Stimulated activated CD4-positive, alpha-beta T cell treated with anti-CD3 and anti-CD28 coated beads, TNF-alpha, amount 100 ng/mL, for 48 hours (primary cell): ENCODE results near the gene C6orf141.

Source experiments
- DNase-seq, 3 donors: peaks; one replicate each; pipeline ENCODE4 v3.0.0-alpha.2; 2020; ENCODE audit warnings: low read depth in 3 of 3

C6orf141 gene

DNA sequence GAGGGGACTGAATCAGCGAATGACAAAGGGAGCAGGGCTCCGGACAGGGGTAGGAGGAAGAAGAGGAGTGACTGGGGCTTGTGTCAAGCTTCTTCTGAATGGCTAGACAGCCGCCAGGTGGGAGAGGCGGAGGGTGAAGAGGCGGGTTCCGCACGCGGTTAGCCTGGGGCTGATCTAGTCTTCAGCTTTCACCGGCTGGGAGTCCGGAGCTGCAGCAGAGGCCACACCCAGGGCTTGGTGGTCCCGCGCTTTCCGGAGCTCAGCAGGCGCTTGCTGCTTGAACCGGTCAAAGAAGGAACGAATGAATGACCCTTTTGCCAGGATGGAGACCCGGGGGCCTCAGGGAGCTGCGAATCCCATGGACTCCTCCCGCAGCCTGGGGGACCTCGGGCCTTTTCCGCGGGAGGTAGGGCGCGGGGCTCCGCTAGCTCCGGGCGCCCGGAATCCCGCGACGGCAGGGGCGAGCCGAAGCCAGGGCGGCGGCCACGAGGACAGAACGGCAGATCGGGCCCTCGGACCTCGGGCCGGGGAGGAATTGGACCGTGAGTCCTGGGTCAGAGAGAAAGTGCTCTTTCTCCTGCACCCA lies at the start of gene C6orf141:
Gene C6orf141, plus strand, starts transcription at position 177 of the 586 bp plus-strand sequence. Its CDS starts 125 bp downstream, at position 302.
- peak in 1 of 3 donors; percentile 16 for DNase-seq

DNA sequence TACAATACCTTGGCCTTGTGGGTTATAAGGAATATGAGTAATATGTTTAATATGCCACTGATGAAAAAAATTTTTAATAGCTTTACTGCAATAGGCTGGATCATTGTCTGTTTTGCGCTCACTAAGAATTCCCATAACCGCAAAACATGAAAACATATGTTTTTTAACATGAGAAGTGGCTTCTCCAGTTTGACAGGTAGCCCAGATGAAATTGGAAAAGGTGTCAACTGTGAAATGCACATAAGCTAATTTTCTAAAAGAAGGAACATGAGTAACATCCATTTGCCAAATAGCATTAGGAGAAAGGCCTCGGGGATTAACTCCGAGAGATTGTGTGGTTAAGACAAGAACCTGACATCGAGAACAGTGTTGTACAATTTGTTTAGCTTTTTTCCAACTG lies 45.8 kb upstream of the C6orf141 start:
- no peak for DNase-seq

DNA sequence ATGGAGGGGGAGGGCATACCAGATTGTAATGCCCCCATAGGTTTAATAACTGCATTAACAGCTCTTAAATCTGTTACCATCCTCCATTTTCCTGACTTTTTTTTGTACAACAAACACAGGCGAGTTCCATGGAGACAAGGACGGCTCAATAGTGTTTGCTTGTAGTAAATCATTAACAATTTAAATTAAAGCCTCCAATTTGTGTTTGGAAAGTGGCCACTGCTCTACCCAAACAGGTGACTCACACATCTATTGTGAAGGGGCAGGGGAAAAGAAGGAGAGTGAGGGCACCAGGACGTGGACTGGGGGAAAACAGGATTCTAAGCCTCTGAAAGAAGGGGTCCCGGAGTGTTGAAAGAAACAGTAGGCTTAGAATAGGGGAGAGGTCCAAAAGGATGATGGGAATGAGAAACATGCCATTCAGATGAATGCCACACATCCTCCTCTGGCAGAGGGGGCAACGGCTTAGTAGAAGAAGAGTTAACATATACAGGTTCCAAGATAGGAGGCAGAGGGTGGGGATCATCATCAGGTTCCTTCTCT lies 43.8 kb upstream of the C6orf141 start:
- no peak for DNase-seq

- DNase-seq, result no peak
Measured at GRCh38 chr6:49509342-49509741, 41.1 kb upstream of the C6orf141 start.

DNA sequence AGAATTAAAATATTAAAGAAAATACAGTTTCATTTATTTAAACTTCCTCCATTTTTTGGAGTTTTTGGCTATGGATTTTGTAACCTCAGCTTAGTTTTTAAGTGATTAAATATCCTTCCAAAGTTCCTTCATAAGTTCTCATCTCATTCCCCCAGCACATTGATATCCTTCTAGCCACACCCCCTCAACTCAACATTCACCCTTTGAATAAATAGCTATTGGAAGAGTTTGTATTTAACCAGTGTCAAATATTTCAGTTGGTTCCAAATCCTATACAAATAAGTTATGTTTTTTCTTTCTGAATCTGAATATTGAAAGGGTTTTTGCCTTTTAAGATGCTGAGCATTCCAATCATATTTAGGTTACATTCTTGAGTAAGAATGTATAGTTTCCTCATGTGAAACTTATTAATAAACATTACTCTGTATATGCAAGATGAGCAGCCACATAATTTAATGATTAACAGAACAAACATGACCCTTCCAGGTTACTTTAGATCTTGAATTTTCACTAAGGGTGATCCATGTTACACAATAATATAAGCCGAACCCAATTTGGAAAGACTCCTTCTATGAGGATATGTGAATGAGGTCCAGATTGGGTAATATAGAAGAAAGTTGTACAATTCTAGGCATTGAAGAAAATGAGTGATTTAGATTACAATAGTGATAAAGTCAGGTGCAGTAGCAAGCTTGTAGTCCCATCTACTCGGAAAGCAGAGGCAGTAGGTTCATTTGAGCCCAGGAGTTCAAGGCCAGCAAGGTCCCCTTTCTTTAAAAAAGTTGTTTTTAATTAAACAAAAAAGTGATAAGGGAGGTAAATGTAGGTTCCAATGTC lies 37.1 kb upstream of the C6orf141 start:
- DNase-seq, result no peak

DNA sequence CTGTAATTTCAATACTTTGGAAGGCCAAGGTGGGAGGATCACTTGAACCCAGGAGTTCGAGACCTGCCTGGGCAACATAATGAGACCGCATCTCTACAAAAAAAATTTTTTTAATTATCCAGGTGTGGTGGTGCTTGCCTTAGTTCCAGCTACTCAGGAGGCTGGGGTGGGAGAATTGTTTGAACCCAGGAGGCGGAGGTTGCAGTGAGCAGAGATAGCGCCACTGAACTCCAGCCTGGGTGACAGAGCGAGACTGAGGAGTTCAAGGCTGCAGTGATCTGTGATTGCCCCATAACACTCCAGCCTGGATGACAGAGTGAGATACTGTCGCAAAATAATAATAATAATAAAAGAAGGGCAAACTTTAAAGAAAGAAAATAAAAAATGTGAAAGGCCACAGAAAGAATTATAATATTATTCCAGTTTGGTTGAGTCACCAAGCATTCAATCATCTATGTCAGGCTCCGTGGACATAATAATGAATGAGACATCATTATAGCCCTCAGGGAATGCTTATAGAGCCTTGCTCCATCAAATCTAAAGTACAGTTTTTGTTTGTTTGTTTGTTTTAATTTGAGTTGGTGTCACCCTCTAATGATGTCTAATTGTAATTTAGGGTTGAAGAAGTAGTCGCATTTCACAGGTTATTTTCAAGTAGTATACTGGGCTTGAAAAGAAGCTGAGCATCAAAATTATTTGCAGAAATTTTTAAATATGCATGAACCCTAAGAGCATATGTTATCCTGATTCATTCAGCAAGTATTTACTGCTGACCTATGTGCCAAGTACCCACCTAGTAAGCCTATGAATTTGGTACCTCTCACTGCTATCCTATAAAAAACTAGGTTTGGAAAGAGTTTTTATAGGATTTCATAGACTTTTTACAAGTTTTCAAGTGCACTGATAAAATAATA lies 35.6 kb upstream of the C6orf141 start:
- no peak for DNase-seq

GRCh38 chr6:49515485-49516146 lies 34.9 kb upstream of the C6orf141 start:
- no peak for DNase-seq

DNA sequence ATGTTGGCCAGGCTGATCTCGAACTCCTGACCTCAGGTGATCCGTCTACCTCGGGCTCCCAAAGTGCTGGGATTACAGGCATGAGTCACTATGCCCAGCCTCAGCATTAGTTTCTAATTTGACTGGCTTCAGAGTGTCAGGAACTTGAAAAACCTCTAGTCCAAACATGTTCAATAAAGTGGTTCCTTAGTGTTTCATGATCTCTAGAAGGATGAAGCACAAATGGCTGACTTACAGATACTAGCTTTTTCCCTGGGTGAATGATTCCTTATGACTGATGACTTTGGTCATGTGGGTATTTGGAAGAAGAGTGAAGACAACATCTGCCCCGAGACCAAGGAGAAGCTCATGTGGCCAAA lies 34.3 kb upstream of the C6orf141 start:
- no peak for DNase-seq

GRCh38 chr6:49517919-49518318 lies 32.5 kb upstream of the C6orf141 start:
- DNase-seq, result no peak

DNA sequence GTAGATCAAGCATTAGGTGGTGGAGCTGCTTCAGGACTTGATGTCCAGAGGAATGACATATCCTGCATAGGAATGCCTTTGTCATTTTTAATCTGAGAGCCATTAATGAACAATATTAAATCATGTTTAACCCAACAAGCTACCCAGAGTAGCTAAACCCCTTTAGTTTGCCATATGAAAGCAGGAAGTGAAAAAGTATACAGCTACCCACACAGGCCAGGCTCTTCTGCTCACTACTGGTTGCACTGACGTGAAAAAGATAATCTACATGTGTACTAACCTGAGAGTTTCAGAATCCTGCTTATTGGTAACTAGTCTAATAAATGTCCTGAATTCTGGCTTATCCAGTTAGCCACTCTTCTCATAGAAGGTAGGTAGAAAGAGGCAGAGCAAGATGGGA lies 30.8 kb upstream of the C6orf141 start:
- no peak for DNase-seq

GRCh38 chr6:49522710-49523593 lies 27.5 kb upstream of the C6orf141 start:
- no peak for DNase-seq

- no peak for DNase-seq
Measured at GRCh38 chr6:49523901-49524300, 26.6 kb upstream of the C6orf141 start.

- DNase-seq, result no peak
Measured at GRCh38 chr6:49524541-49524940, 25.9 kb upstream of the C6orf141 start.

- DNase-seq, result no peak
Measured at GRCh38 chr6:49526598-49526997, 23.9 kb upstream of the C6orf141 start.

GRCh38 chr6:49527320-49527719 lies 23.1 kb upstream of the C6orf141 start:
- no peak for DNase-seq

GRCh38 chr6:49528571-49528970 lies 21.9 kb upstream of the C6orf141 start:
- DNase-seq, result no peak

DNA sequence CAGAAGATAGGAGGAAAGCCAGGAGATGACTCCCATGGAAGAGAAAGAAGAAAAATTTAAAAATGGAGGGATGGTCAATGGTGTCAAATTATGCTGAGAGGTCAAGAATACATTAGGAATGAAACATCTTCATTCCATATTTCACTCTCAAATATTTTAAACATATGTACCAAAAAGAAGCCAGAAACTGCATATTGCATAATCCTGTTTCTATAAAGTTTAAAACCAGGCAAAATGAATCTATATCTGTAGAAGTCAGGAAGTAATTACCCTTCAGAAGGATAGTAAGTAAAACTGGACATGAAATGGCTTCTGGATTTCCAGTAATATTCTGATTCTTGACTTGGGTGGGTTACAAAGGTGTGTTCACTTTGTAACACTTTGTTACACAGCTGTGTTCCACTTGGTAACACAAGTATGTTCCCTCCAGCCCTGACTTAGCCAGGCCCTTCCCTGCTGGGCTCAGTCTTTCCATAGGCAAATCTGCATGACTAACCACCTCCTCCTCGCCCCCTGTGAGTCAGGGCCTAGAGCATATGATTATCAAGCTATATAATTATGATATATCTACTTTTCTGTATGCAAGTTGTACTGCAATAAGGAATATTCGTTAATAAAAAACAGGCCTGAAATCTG lies 20.2 kb upstream of the C6orf141 start:
- DNase-seq, result no peak

DNA sequence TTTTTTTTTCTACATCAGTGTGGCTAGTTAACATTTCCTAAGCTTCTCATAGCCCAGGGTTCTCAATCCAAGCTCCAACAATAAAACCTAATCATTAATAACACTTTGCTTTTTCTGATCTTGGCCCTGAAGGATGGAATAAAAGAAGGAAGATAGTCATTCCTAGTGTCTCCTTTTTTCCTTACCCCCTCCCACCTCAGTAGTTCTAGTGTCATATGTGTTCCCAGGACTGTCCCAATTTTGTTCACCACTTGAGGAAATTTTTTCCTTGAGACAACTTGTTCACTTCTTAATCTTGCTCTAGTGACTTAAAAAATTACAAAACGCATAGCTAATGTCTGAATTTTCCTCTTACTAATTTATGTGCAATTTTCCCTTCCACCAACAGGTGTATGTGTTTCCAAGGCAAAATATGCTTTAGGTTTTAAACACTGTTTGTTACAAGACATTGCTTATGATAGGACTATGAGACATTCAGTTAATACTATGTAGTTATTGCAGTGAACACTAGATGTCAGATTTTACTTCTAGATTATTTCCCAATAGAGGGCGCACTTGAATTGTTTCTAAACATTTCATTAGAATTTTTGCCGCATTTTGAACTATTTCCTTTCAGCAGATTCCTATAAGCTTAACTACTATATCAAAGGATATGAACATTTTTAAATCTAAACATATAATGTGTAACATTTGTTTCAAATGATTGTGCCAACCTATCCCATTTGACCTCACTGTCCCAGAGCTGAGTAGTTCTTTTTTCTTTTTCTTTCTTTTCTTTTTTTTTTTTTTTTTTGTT lies 18.5 kb upstream of the C6orf141 start:
- DNase-seq, result no peak

GRCh38 chr6:49535795-49536194 lies 14.7 kb upstream of the C6orf141 start:
- DNase-seq, result no peak
